AG10803 (cell line): Measurements from ENCODE around the gene SLC38A6.
A peak's percentile ranks its signal among the peaks of the same experiment; 100 is the strongest.

ENCODE experiments used
- DNase-seq: peaks from one replicate; pipeline ENCODE4 v3.0.0; 2010; ENCODE audit warnings: low read depth
- H3K4me3 ChIP-seq: 2 replicates; pipeline ENCODE4 v1.5.1; 2011; ENCODE audit warnings: mild to moderate bottlenecking, low read length, control low read depth
- TF ChIP-seq, protein P1 (sequence below): conservative IDR thresholded peaks from 2 replicates; pipeline ENCODE4 v1.5.1; 2011; ENCODE audit warnings: mild to moderate bottlenecking, low read length, control low read depth, inconsistent platforms

Gene SLC38A6

DNA sequence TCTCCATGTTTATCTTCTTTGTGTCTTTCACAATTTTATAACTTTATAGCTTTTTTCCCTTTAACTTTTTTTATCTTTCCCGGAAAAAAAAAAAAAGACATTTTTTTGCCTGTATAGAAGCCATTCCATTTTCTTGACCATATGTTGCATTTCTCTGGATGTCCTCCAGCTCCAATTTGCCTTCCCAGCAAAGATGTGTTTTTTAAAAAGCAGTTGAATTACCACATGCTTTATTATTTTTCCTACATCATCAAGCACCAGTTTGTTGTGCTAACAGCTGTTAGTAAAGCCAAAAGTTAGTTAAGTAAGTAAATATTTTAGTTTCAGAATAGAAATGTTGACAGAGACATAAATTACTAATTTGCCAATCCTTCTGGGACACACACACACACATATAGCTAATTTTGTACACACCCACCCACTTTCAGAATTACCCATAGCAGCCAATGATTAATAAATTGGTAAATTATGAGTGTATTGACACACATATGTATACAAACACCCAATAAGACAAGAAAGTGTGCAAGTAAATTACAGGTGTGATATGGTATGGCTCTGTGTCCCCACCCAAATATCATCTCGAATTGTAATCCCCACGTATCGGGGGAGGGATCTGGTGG, 118.3 kb downstream of the SLC38A6 start:
- peak; percentile 66 for DNase-seq
- no peak overlapping the region for H3K4me3 ChIP-seq
- TF ChIP-seq, protein P1, sequence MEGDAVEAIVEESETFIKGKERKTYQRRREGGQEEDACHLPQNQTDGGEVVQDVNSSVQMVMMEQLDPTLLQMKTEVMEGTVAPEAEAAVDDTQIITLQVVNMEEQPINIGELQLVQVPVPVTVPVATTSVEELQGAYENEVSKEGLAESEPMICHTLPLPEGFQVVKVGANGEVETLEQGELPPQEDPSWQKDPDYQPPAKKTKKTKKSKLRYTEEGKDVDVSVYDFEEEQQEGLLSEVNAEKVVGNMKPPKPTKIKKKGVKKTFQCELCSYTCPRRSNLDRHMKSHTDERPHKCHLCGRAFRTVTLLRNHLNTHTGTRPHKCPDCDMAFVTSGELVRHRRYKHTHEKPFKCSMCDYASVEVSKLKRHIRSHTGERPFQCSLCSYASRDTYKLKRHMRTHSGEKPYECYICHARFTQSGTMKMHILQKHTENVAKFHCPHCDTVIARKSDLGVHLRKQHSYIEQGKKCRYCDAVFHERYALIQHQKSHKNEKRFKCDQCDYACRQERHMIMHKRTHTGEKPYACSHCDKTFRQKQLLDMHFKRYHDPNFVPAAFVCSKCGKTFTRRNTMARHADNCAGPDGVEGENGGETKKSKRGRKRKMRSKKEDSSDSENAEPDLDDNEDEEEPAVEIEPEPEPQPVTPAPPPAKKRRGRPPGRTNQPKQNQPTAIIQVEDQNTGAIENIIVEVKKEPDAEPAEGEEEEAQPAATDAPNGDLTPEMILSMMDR = no peak

DNA sequence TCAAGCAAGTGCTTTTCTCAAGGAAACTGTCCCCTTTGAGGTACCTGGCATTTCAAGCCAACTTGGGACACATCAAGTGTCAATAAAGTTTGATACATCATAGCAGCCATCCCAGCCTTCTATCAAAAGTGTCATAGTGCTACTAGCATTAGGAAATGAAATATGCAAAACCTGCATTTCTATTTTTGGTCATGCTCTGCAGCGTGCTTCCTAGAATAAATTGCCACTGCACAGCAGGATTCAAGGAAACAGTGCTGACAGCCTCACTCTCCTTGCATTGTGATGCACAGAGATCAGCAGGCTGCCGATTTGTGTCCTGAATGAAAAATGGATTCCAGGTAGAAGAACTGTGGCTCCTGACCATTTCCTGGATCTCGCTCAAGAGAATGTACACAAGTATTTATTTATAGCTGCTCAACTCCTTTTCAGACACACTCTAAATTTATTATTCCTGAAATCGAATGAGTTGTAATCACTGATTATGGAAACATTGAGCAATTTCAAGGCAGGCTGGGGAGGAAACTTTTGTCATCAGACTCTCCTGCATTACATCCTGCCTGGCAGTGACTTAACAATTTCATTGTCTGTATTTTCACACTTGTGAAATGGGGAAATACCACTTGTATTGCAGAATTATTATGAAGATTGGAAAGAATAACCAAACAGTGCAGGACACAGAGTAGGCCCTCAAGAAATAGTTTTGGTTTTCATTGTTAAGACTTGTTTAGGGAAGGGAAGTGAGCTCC, 120.9 kb downstream of the SLC38A6 start:
- no peak overlapping the region for H3K4me3 ChIP-seq
- peak; percentile 56 for DNase-seq
- TF ChIP-seq, protein P1 = no peak
